Left ventricle myocardium inferior (tissue), 1 donor: Measurements from ENCODE around the gene ACTN1. TPM values are rescaled to one million over a fixed set of nuclear protein-coding genes. Genes with fewer than 3 reads are reported as not detected.

Experiments
- DNase-seq: peaks from one replicate; pipeline ENCODE4 v3.0.0-alpha.2; 2020
- H3K27ac ChIP-seq: fragments of 200-600 bp; replicated peaks from 2 replicates; pipeline ENCODE4 v1.8.0; 2021
- H3K27me3 ChIP-seq: fragments of 200-600 bp; 2 replicates; pipeline ENCODE4 v1.8.0; 2021; ENCODE audit warnings: low read depth
- H3K36me3 ChIP-seq: fragments of 200-600 bp; 2 replicates; pipeline ENCODE4 v1.8.0; 2021
- H3K4me1 ChIP-seq: fragments of 200-600 bp; 2 replicates; pipeline ENCODE4 v1.8.0; 2021
- H3K4me3 ChIP-seq: fragments of 200-600 bp; 2 replicates; pipeline ENCODE4 v1.8.0; 2021; ENCODE audit warnings: mild to moderate bottlenecking, moderate library complexity
- H3K9me3 ChIP-seq: fragments of 200-600 bp; replicated peaks from 2 replicates; pipeline ENCODE4 v1.8.0; 2021
- CTCF ChIP-seq: fragments of 200-600 bp; IDR thresholded peaks from 2 replicates; pipeline ENCODE4 v1.8.0; 2021; ENCODE audit warnings: antibody characterized with exemption, mild to moderate bottlenecking, borderline replicate concordance
- intact Hi-C: fragments of 100-400 bp; cut with micrococcal nuclease; formaldehyde crosslinking; loops from one replicate; pipeline ENCODE4 v1.11.0; 2022
- total RNA-seq: library from RNA; stranded (reverse); fragmentation: NEBNext Ultra II Directional; extraction: Animal tissue kit (Norgen Biotek cat#: 25700); gene quantifications from one replicate; pipeline ENCODE4 v1.2.1, GENCODE V29; 2021
- donor health status: DM: no; HTN: yes; CAD: no; lungs with severe emphysema.

ACTN1 gene
- total RNA-seq, 1 donor from 2014 or later, result 75.4 TPM

- peaks cover 41% of the 10 kb centered on the region for H3K4me1 ChIP-seq
- intact Hi-C loops, result no loop called here
- TF ChIP-seq CTCF, result peak; percentile 24
- peaks cover 79% of the 10 kb centered on the region for H3K36me3 ChIP-seq
- DNase-seq, result peak; percentile 30
- no peaks in the 10 kb centered on the region for H3K9me3 ChIP-seq
- no peaks in the 10 kb centered on the region for H3K27me3 ChIP-seq
- peak overlapping the region; percentile 58 for H3K27ac ChIP-seq
- no peak overlapping the region for H3K4me3 ChIP-seq
Observed at GRCh38 chr14:68888025-68888850, 90.9 kb downstream of the ACTN1 start.

- intact Hi-C loops, result no loop called here
- no peaks in the 10 kb centered on the region for H3K9me3 ChIP-seq
- H3K36me3 ChIP-seq, result peaks cover 81% of the 10 kb centered on the region
- no peaks in the 10 kb centered on the region for H3K27me3 ChIP-seq
- peaks cover 42% of the 10 kb centered on the region for H3K4me1 ChIP-seq
- TF ChIP-seq CTCF, result no peak
- H3K4me3 ChIP-seq, result no peak overlapping the region
- no peak for DNase-seq
- no peak overlapping the region for H3K27ac ChIP-seq
Observed at GRCh38 chr14:68886109-68886434, 93.0 kb downstream of the ACTN1 start.

- no peak for DNase-seq
- intact Hi-C loops, result no loop called here
- Histone ChIP-seq H3K27ac (no peak overlapping the region), H3K4me1 (peaks cover 47% of the 10 kb centered on the region), H3K4me3 (no peak overlapping the region), H3K36me3 (peaks cover 81% of the 10 kb centered on the region), H3K27me3 (no peaks in the 10 kb centered on the region), H3K9me3 (no peaks in the 10 kb centered on the region)
- no peak for TF ChIP-seq CTCF
Observed at GRCh38 chr14:68885226-68886108, 93.6 kb downstream of the ACTN1 start.

GRCh38 chr14:68884031-68885030 lies 94.8 kb downstream of the ACTN1 start:
- no peak overlapping the region for H3K4me3 ChIP-seq
- peak overlapping the region; percentile 61 for H3K27ac ChIP-seq
- H3K4me1 ChIP-seq, result peaks cover 47% of the 10 kb centered on the region
- no peaks in the 10 kb centered on the region for H3K9me3 ChIP-seq
- intact Hi-C loops, result no loop called here
- H3K36me3 ChIP-seq, result peaks cover 81% of the 10 kb centered on the region
- H3K27me3 ChIP-seq, result no peaks in the 10 kb centered on the region
- no peak for TF ChIP-seq CTCF
- DNase-seq, result peak; percentile 63

GRCh38 chr14:68882235-68882634 lies 96.9 kb downstream of the ACTN1 start:
- DNase-seq, result no peak
- intact Hi-C loops, result no loop called here
- peaks cover 36% of the 10 kb centered on the region for H3K4me1 ChIP-seq
- no peak for TF ChIP-seq CTCF
- H3K36me3 ChIP-seq, result peaks cover 86% of the 10 kb centered on the region
- H3K27me3 ChIP-seq, result no peaks in the 10 kb centered on the region
- H3K4me3 ChIP-seq, result no peak overlapping the region
- peak overlapping the region; percentile 63 for H3K27ac ChIP-seq
- no peaks in the 10 kb centered on the region for H3K9me3 ChIP-seq
